CD4-positive, alpha-beta T cell (primary cell): Measurements from ENCODE around the gene ZNF691. TPM values are rescaled to one million over a fixed set of nuclear protein-coding genes. Genes with fewer than 3 reads are reported as not detected.

Source experiments
- ATAC-seq: fragments of 200-7000 bp; cut with Tn5 transposase; one replicate; pipeline ENCODE4 v1.10.0; 2022; ENCODE audit warnings: mild to moderate bottlenecking; ENCODE audit not compliant: poor library complexity
- CTCF ChIA-PET: fragments of 350-600 bp; sonication (Branson Sonifier 250); formaldehyde crosslinking; loops from one replicate; lab custom pipeline; 2021; ENCODE audit warnings: antibody characterized with exemption, inconsistent platforms; lab: Charles Lee
- POLR2A ChIA-PET: fragments of 350-600 bp; sonication (Branson Sonifier 250); formaldehyde crosslinking; loops from one replicate; lab custom pipeline; 2021; ENCODE audit warnings: antibody characterized with exemption, inconsistent platforms; lab: Charles Lee
- DNase-seq, 14 experiments: peaks; one replicate each; pipeline ENCODE4 v3.0.0-alpha.2; 2013 to 2020; ENCODE audit warnings: mixed read lengths in 2 of 14
- H3K27ac ChIP-seq, 2 donors: one replicate each; pipeline versions ENCODE4 v1.5.1 to v1.7.0; 2013; ENCODE audit warnings: low read length in 2 of 2, low read depth in 1 of 2, mild to moderate bottlenecking in 1 of 2
- H3K27me3 ChIP-seq, 2 experiments: 1 replicate in 1 of 2; 2 replicates in 1 of 2; pipeline versions ENCODE4 v1.6.1 to v1.7.0; 2013; ENCODE audit warnings: low read length in 2 of 2, control low read depth in 1 of 2, mild to moderate bottlenecking in 1 of 2, moderate library complexity in 1 of 2; ENCODE audit not compliant: insufficient read depth in 2 of 2, control insufficient read depth in 1 of 2
- H3K36me3 ChIP-seq: one replicate; pipeline ENCODE4 v1.6.1; 2013; ENCODE audit warnings: low read length, control low read depth; ENCODE audit not compliant: insufficient read depth
- H3K4me1 ChIP-seq: one replicate; pipeline ENCODE4 v1.6.1; 2013; ENCODE audit warnings: low read length, control low read depth; ENCODE audit not compliant: insufficient read depth
- H3K4me3 ChIP-seq: one replicate; pipeline ENCODE4 v1.5.1; 2013; ENCODE audit warnings: mild to moderate bottlenecking, low read length, moderate library complexity
- H3K9me3 ChIP-seq, 2 experiments: 1 replicate in 1 of 2; 2 replicates in 1 of 2; pipeline versions ENCODE4 v1.6.1 to v1.7.0; 2013; ENCODE audit warnings: low read length in 2 of 2, mild to moderate bottlenecking in 2 of 2, control low read depth in 1 of 2, moderate library complexity in 1 of 2; ENCODE audit not compliant: control insufficient read depth in 1 of 2, insufficient read depth in 1 of 2
- H3K27ac Mint-ChIP-seq: one replicate; pipeline ENCODE4 v1.8.0; 2020; ENCODE audit warnings: mixed read lengths
- H3K27me3 Mint-ChIP-seq: one replicate; pipeline ENCODE4 v1.8.0; 2021; ENCODE audit warnings: mixed read lengths
- H3K36me3 Mint-ChIP-seq: one replicate; pipeline ENCODE4 v1.8.0; 2021; ENCODE audit warnings: low read depth, mixed read lengths
- H3K4me1 Mint-ChIP-seq: one replicate; pipeline ENCODE4 v1.8.0; 2021; ENCODE audit warnings: low read depth, mixed read lengths
- H3K4me3 Mint-ChIP-seq: one replicate; pipeline ENCODE4 v1.8.0; 2020; ENCODE audit warnings: mild to moderate bottlenecking, mixed read lengths
- H3K9me3 Mint-ChIP-seq: one replicate; pipeline ENCODE4 v1.8.0; 2020; ENCODE audit warnings: mixed read lengths
- CTCF ChIP-seq: fragments of 200-600 bp; IDR thresholded peaks from one replicate; pipeline ENCODE4 v1.8.0; 2022; ENCODE audit warnings: antibody characterized with exemption, mild to moderate bottlenecking
- intact Hi-C, 2 experiments: fragments of 100-400 bp; cut with DNase I in 1 of 2; cut with micrococcal nuclease in 1 of 2; formaldehyde crosslinking; loops; one replicate each; pipeline versions ENCODE4 v1.15.1 to v1.9.0; 2023 to 2025; cut with DNase I, micrococcal nuclease
- total RNA-seq, 174 experiments: library from RNA in 2 of 174; stranded (reverse) in 2 of 174; gene quantifications; one replicate each; pipeline ENCODE4 v1.2.3 and lab custom pipeline; 2021 to 2026

The ZNF691 gene
- total RNA-seq, 2 experiments from 2014 or later = 1.2 to 1.7 TPM

GRCh38 chr1:42824481-42825035 is 21.9 kb upstream of the ZNF691 start:
- no peak overlapping the region for H3K27ac Mint-ChIP-seq
- CTCF ChIA-PET = no interaction called here
- POLR2A ChIA-PET = no interaction called here

GRCh38 chr1:42825036-42825851 is 21.2 kb upstream of the ZNF691 start:
- H3K4me1 ChIP-seq = no peaks in the 10 kb centered on the region
- no peak for TF ChIP-seq CTCF
- no peak overlapping the region for H3K4me3 Mint-ChIP-seq
- no peaks in the 10 kb centered on the region for H3K36me3 ChIP-seq
- no peaks in the 10 kb centered on the region for H3K27me3 ChIP-seq
- no peak overlapping the region for H3K4me3 ChIP-seq
- DNase-seq (no peak), ATAC-seq (no peak)
- H3K27ac ChIP-seq = no peak overlapping the region
- peaks cover 5% of the 10 kb centered on the region for H3K36me3 Mint-ChIP-seq
- H3K9me3 ChIP-seq = no peaks in the 10 kb centered on the region
- CTCF ChIA-PET = no interaction called here
- intact Hi-C loops = no loop called here
- H3K4me1 Mint-ChIP-seq = peaks cover 5% of the 10 kb centered on the region
- POLR2A ChIA-PET = no interaction called here
- no peaks in the 10 kb centered on the region for H3K27me3 Mint-ChIP-seq
- H3K27ac Mint-ChIP-seq = no peak overlapping the region
- no peaks in the 10 kb centered on the region for H3K9me3 Mint-ChIP-seq

More at GRCh38 chr1:42824481-42825035, 21.9 kb upstream of the ZNF691 start:
- Mint-ChIP-seq H3K4me3 (no peak overlapping the region), H3K9me3 (no peaks in the 10 kb centered on the region), H3K4me1 (peaks cover 5% of the 10 kb centered on the region), H3K27me3 (no peaks in the 10 kb centered on the region), H3K36me3 (no peaks in the 10 kb centered on the region)
- Histone ChIP-seq H3K4me1 (no peaks in the 10 kb centered on the region), H3K9me3 (no peaks in the 10 kb centered on the region), H3K36me3 (no peaks in the 10 kb centered on the region), H3K4me3 (no peak overlapping the region), H3K27me3 (no peaks in the 10 kb centered on the region), H3K27ac (no peak overlapping the region)
- no peak for TF ChIP-seq CTCF
- intact Hi-C loops = no loop called here
- DNase-seq (no peak), ATAC-seq (no peak)

- no peaks in the 10 kb centered on the region for H3K9me3 ChIP-seq
- no peaks in the 10 kb centered on the region for H3K27me3 ChIP-seq
- no peaks in the 10 kb centered on the region for H3K4me1 ChIP-seq
- ChIA-PET POLR2A (no interaction called here), CTCF (interaction anchor here (0.7 kb wide), 1 partner anchor 12 kb away, joined by 3 read pairs; no protein-coding TSS in a partner anchor)
- Mint-ChIP-seq H3K36me3 (peaks cover 8% of the 10 kb centered on the region), H3K27me3 (no peaks in the 10 kb centered on the region), H3K4me3 (no peak overlapping the region), H3K9me3 (no peaks in the 10 kb centered on the region), H3K27ac (no peak overlapping the region), H3K4me1 (no peaks in the 10 kb centered on the region)
- no peak overlapping the region for H3K4me3 ChIP-seq
- no peak for ATAC-seq
- H3K27ac ChIP-seq = no peak overlapping the region
- TF ChIP-seq CTCF = no peak
- peaks cover 3% of the 10 kb centered on the region for H3K36me3 ChIP-seq
- intact Hi-C loops = no loop called here
- no peak for DNase-seq
Measured at GRCh38 chr1:42830631-42831030, 15.8 kb upstream of the ZNF691 start.
